SK-N-MC (cell line): Measurements from ENCODE around the gene KRTAP9-7.

Source experiments
- DNase-seq: peaks from one replicate; pipeline ENCODE4 v3.0.0-alpha.2; 2011; ENCODE audit warnings: low read depth, low spot score
- H3K27ac ChIP-seq: fragments of 200-600 bp; sonication (generic); 2 replicates; pipeline ENCODE4 v1.5.1; 2016; ENCODE audit warnings: mixed run types
- H3K36me3 ChIP-seq: fragments of 200-600 bp; sonication (generic); 2 replicates; pipeline ENCODE4 v1.6.1; 2017; ENCODE audit warnings: antibody characterized with exemption, low read length, mixed read lengths; ENCODE audit not compliant: insufficient read depth
- H3K4me3 ChIP-seq: fragments of 200-600 bp; sonication (generic); 2 replicates; pipeline ENCODE4 v1.5.1; 2016
- H3K9ac ChIP-seq: fragments of 200-600 bp; sonication (generic); 2 replicates; pipeline ENCODE4 v1.8.0; 2017; ENCODE audit warnings: mixed run types, mixed read lengths; ENCODE audit not compliant: insufficient read length
- H3K9me3 ChIP-seq: fragments of 200-600 bp; sonication (generic); 2 replicates; pipeline ENCODE4 v1.6.1; 2017; ENCODE audit warnings: low read depth, mild to moderate bottlenecking, antibody characterized with exemption, low read length, moderate library complexity, mixed read lengths
- EZH2 ChIP-seq: fragments of 200-600 bp; sonication (generic); IDR thresholded peaks from one replicate; pipeline ENCODE4 v1.6.1; 2017; ENCODE audit warnings: antibody characterized with exemption
- FOXP2 ChIP-seq: optimal IDR thresholded peaks from 2 replicates; pipeline ENCODE3; 2011; ENCODE audit warnings: mild to moderate bottlenecking, moderate library complexity; ENCODE audit not compliant: insufficient read depth; ENCODE audit errors: extremely low read length, control extremely low read depth
- POLR2AphosphoS5 ChIP-seq: IDR thresholded peaks from 2 replicates; pipeline ENCODE4 v1.6.1; 2012; ENCODE audit warnings: mild to moderate bottlenecking, low read depth, low read length, borderline replicate concordance

Gene KRTAP9-7

DNA sequence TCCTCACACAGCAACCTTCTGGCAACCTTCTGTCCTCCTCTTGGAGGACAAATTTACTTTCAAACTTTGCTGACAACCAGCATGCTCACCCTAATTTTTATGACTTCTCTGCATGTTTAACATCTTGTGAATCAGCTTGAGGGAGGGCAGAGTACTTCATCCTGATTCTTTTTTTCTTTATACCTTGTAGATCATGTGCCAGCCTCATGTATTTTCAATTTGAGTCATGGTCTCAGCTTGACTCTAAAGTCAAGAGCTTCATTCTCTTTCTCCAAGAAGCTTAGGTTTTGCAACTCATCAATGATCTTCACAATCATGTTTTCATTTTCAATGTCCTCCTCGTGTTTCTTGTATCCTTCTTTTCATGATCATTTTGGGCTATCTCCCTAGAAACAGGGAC, 3.6 kb upstream of the KRTAP9-7 start:
- no peaks in the 10 kb centered on the region for H3K9me3 ChIP-seq
- DNase-seq, result no peak
- no peak overlapping the region for H3K9ac ChIP-seq
- no peaks in the 10 kb centered on the region for H3K36me3 ChIP-seq
- H3K4me3 ChIP-seq, result no peak overlapping the region
- no peak for TF ChIP-seq POLR2AphosphoS5
- TF ChIP-seq EZH2, result no peak
- TF ChIP-seq FOXP2, result no peak
- H3K27ac ChIP-seq, result no peak overlapping the region

GRCh38 chr17:41278176-41278955, 2.9 kb downstream of the KRTAP9-7 start:
- H3K9me3 ChIP-seq, result no peaks in the 10 kb centered on the region
- no peak overlapping the region for H3K9ac ChIP-seq
- DNase-seq, result no peak
- TF ChIP-seq EZH2 (no peak), FOXP2 (no peak), POLR2AphosphoS5 (no peak)
- no peak overlapping the region for H3K4me3 ChIP-seq
- H3K27ac ChIP-seq, result no peak overlapping the region
- no peaks in the 10 kb centered on the region for H3K36me3 ChIP-seq

DNA sequence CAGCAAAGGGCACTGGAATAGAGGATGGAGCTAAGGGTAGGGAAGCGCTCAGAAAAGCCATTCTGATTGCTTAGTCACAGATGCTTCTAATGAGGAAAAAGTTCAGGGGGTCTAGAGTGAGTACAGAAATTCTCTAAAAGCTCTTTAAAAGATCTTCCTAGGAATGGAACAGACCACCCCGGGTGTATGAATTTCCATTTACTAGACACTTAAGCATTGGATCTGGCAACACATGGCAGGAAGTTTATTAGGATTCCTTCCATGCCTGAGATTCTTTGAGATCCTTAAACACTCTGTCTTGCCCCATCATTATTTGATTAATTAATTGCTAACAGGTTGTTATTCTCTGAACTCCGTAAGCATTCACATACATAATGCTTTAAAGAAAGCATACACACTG, 8.5 kb downstream of the KRTAP9-7 start:
- no peaks in the 10 kb centered on the region for H3K36me3 ChIP-seq
- H3K9me3 ChIP-seq, result no peaks in the 10 kb centered on the region
- H3K4me3 ChIP-seq, result peak overlapping the region; percentile 44
- H3K9ac ChIP-seq, result no peak overlapping the region
- TF ChIP-seq EZH2 (no peak), FOXP2 (no peak), POLR2AphosphoS5 (no peak)
- peak; percentile 52 for DNase-seq
- H3K27ac ChIP-seq, result peak overlapping the region; percentile 87

GRCh38 chr17:41284546-41284945, 9.0 kb downstream of the KRTAP9-7 start:
- no peaks in the 10 kb centered on the region for H3K36me3 ChIP-seq
- DNase-seq, result no peak
- H3K9me3 ChIP-seq, result no peaks in the 10 kb centered on the region
- H3K9ac ChIP-seq, result no peak overlapping the region
- H3K27ac ChIP-seq, result peak overlapping the region; percentile 87
- TF ChIP-seq FOXP2, result no peak
- TF ChIP-seq POLR2AphosphoS5, result no peak
- TF ChIP-seq EZH2, result no peak
- peak overlapping the region; percentile 44 for H3K4me3 ChIP-seq

DNA sequence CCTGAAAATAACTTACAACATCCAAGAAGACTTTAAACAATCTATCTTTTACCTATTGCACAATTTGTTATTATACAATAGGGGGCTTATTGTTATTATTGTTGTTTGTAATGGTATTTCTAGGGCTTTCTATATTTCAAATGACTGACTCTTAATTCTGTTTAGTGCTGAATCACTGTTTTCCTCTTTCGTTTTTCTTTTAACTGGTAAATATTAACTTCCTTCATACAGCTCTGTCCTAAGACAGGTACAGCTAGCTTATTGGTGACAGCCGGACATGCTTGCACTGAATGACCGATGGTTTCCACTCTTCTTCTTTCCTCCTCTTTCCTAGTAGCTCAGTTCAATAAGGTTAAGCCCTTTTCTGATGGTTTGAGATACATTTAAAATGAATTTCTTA, 11.6 kb downstream of the KRTAP9-7 start:
- Histone ChIP-seq H3K4me3 (no peak overlapping the region), H3K9ac (no peak overlapping the region), H3K9me3 (no peaks in the 10 kb centered on the region), H3K27ac (no peak overlapping the region), H3K36me3 (no peaks in the 10 kb centered on the region)
- TF ChIP-seq POLR2AphosphoS5, result no peak
- TF ChIP-seq EZH2, result no peak
- no peak for TF ChIP-seq FOXP2
- no peak for DNase-seq

DNA sequence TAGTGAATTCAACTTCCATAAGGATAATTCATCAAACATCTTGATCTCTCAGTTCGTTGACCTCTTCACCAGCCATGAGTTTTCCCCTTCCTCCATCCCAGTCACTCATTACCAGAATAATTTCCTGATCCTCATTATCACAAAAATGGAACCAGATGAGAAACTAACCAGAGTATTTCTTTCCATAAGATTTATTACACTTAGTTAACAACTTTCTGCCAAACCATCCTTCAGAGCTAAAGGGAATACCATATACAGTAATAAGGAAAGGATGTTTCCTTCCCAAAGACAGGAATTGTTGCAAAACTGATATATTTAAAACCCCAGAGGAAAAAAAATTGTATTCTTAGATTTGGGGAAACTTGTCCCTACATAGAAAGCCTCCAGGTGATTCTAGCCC, 18.5 kb downstream of the KRTAP9-7 start:
- Histone ChIP-seq H3K36me3 (no peaks in the 10 kb centered on the region), H3K9me3 (no peaks in the 10 kb centered on the region), H3K27ac (no peak overlapping the region), H3K4me3 (no peak overlapping the region), H3K9ac (no peak overlapping the region)
- no peak for DNase-seq
- TF ChIP-seq POLR2AphosphoS5 (no peak), EZH2 (no peak), FOXP2 (no peak)

DNA sequence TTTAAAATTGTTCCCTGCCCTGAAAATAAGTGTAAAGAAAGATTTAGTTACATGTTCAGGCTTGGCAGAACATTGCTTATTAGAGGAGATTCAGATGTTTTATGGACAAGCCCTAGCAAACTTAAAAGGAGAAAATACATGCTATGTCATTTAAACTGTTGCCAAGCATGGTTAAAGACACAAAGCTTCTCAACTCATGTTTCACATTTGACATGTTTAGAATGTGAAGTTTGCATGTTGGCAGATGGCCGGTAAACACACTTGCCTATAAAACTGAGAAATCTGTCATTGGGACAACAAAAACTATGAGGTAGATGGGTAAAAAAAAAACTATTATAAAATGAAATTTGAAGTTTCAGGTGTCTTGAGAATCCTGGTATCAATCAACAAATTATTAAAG, 21.3 kb downstream of the KRTAP9-7 start:
- H3K9me3 ChIP-seq, result no peaks in the 10 kb centered on the region
- TF ChIP-seq EZH2 (no peak), FOXP2 (no peak), POLR2AphosphoS5 (no peak)
- no peak overlapping the region for H3K27ac ChIP-seq
- DNase-seq, result no peak
- no peak overlapping the region for H3K9ac ChIP-seq
- H3K36me3 ChIP-seq, result no peaks in the 10 kb centered on the region
- H3K4me3 ChIP-seq, result no peak overlapping the region

DNA sequence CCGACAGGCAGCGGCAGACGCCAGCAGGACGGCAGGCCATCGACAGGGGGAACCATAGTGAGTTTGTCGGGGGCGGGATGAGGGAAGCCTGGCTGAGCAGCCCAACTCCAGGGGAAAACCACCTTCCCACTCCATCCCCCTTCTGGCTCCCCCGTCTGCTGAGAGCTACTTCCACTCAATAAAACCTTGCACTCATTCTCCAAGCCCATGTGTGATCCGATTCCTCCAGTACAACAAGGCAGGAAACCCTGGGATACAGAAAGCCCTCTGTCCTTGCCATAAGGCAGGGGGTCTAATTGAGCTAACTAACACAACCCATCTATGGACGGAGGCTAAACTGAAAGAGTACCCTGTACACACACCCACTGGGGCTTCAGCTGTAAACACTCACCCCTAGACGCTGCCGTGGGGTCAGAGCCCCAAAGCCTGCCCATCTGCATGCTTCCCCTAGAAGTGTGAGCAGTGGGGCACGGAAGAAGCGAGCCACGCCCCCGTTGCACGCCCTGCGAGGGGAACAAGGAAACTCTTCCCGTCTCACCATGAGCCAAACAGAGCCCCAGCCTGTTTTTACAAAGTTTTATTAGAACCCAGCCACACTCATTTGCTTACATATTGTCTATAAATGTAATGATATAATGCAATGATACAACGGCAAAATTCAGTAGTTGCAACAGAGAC, 23.1 kb downstream of the KRTAP9-7 start:
- Histone ChIP-seq H3K4me3 (no peak overlapping the region), H3K9ac (no peak overlapping the region), H3K27ac (no peak overlapping the region), H3K36me3 (no peaks in the 10 kb centered on the region), H3K9me3 (no peaks in the 10 kb centered on the region)
- TF ChIP-seq EZH2 (no peak), FOXP2 (no peak)
- DNase-seq, result no peak

- Histone ChIP-seq H3K9me3 (no peaks in the 10 kb centered on the region), H3K36me3 (no peaks in the 10 kb centered on the region), H3K27ac (no peak overlapping the region), H3K4me3 (no peak overlapping the region), H3K9ac (no peak overlapping the region)
- no peak for DNase-seq
- no peak for TF ChIP-seq EZH2
- TF ChIP-seq POLR2AphosphoS5, result no peak
- TF ChIP-seq FOXP2, result no peak
Observed at GRCh38 chr17:41301204-41301790, 25.8 kb downstream of the KRTAP9-7 start.
